GM20000 (cell line): ENCODE data around the gene SH3D19.

Experiments
- DNase-seq: peaks from one replicate; pipeline ENCODE4 v3.0.0; 2012; ENCODE audit warnings: low spot score
- CTCF ChIP-seq: IDR thresholded peaks from 2 replicates; pipeline ENCODE4 v1.5.1; 2012; ENCODE audit warnings: mild to moderate bottlenecking, control low read depth; ENCODE audit errors: extremely low read depth, missing control alignments

SH3D19 gene

GRCh38 chr4:151207868-151208267 is 117.5 kb downstream of the SH3D19 start:
- DNase-seq = no peak
- no peak for TF ChIP-seq CTCF

GRCh38 chr4:151207186-151207585 is 118.2 kb downstream of the SH3D19 start:
- no peak for DNase-seq
- no peak for TF ChIP-seq CTCF

GRCh38 chr4:151206241-151207005 is 119.0 kb downstream of the SH3D19 start:
- TF ChIP-seq CTCF = no peak

GRCh38 chr4:151205722-151206121 is 119.7 kb downstream of the SH3D19 start:
- no peak for TF ChIP-seq CTCF
- no peak for DNase-seq

More at GRCh38 chr4:151206241-151207005, 119.0 kb downstream of the SH3D19 start:
- no peak for DNase-seq

- DNase-seq = no peak
- TF ChIP-seq CTCF = no peak
Observed at GRCh38 chr4:151204925-151205524, 120.4 kb downstream of the SH3D19 start.

GRCh38 chr4:151202851-151203455 is 122.5 kb downstream of the SH3D19 start:
- no peak for TF ChIP-seq CTCF
- no peak for DNase-seq

- TF ChIP-seq CTCF = no peak
- DNase-seq = no peak
Observed at GRCh38 chr4:151202381-151202780, 123.0 kb downstream of the SH3D19 start.
